Endothelial cell of umbilical vein (primary cell): Measurements from ENCODE around the gene ATP2A2. TPM values are rescaled to one million over a fixed set of nuclear protein-coding genes. Genes with fewer than 3 reads are reported as not detected.

Experiments
- BruUV-seq: library from RNA; stranded (reverse); fragments of 400-500 nt; replicated peaks from 2 replicates; lab custom pipeline; 2021; lab: Mats Ljungman, UMichigan
- CTCF ChIA-PET: fragments of 300-600, 350-600 bp; sonication (Branson Sonifier 250); formaldehyde crosslinking; loops from one replicate; lab custom pipeline; 2021; ENCODE audit warnings: antibody characterized with exemption, inconsistent platforms; lab: Charles Lee
- POLR2A ChIA-PET: fragments of 300-600, 350-600 bp; sonication (Branson Sonifier 250); formaldehyde crosslinking; loops from one replicate; lab custom pipeline; 2021; ENCODE audit warnings: antibody characterized with exemption, inconsistent platforms; lab: Charles Lee
- DNase-seq: peaks from one replicate; pipeline ENCODE4 v3.0.0-alpha.2; 2011; ENCODE audit warnings: low read depth, low spot score
- FAIRE-seq: peaks from 2 replicates; lab custom pipeline; 2011; peaks lifted over from hg19 to GRCh38; lab: Jason Lieb, UNC
- H2AFZ ChIP-seq: 2 replicates; pipeline ENCODE4 v1.6.0; 2012; ENCODE audit warnings: low read depth, low read length, control low read depth, inconsistent platforms
- H3K27ac ChIP-seq: 2 replicates; pipeline ENCODE4 v1.5.1; 2011; ENCODE audit warnings: low read depth, mild to moderate bottlenecking, control low read depth, low read length, moderate library complexity; ENCODE audit not compliant: insufficient read depth
- H3K27me3 ChIP-seq, 2 experiments: 2 replicates each; pipeline versions ENCODE4 v1.6.0 to v1.6.1; 2011; ENCODE audit warnings: low read length in 2 of 2, mixed read lengths in 1 of 2; ENCODE audit not compliant: control insufficient read depth in 2 of 2, insufficient read depth in 2 of 2
- H3K36me3 ChIP-seq, 2 experiments: 2 replicates in 1 of 2; 3 replicates in 1 of 2; pipeline ENCODE4 v1.5.1; 2011; ENCODE audit warnings: low read length in 2 of 2, mild to moderate bottlenecking in 1 of 2, moderate library complexity in 1 of 2; ENCODE audit not compliant: control insufficient read depth in 2 of 2, insufficient read depth in 2 of 2; ENCODE audit errors: extremely low read depth in 1 of 2
- H3K4me1 ChIP-seq: 3 replicates; pipeline ENCODE4 v1.5.1; 2011; ENCODE audit warnings: mild to moderate bottlenecking, low read length; ENCODE audit not compliant: control insufficient read depth, insufficient read depth; ENCODE audit errors: extremely low read depth
- H3K4me2 ChIP-seq: 2 replicates; pipeline ENCODE4 v1.6.1; 2011; ENCODE audit warnings: low read length, control low read depth, mixed read lengths; ENCODE audit not compliant: insufficient read depth
- H3K4me3 ChIP-seq, 3 experiments: fragments of 200-600 bp in 1 of 3; sonication (generic), shearing (Covaris generic) in 1 of 3; replicated peaks in 1 of 3; 2 replicates each; pipeline ENCODE4 v1.5.1; 2011 to 2016; ENCODE audit warnings: control low read depth in 3 of 3, low read length in 3 of 3, mild to moderate bottlenecking in 2 of 3, inconsistent platforms in 1 of 3, low read depth in 1 of 3, moderate library complexity in 1 of 3; ENCODE audit not compliant: insufficient read depth in 1 of 3
- H3K79me2 ChIP-seq: 2 replicates; pipeline ENCODE4 v1.6.0; 2012; ENCODE audit warnings: low read length, inconsistent platforms; ENCODE audit not compliant: control insufficient read depth, insufficient read depth
- H3K9ac ChIP-seq: replicated peaks from 2 replicates; pipeline ENCODE3; 2011; ENCODE audit warnings: low read length, control low read depth; ENCODE audit not compliant: insufficient read depth; ENCODE audit errors: extremely low read depth
- H3K9me1 ChIP-seq: replicated peaks from 3 replicates; pipeline ENCODE4 v1.6.0; 2011; ENCODE audit warnings: mild to moderate bottlenecking, low read length; ENCODE audit not compliant: control insufficient read depth, insufficient read depth; ENCODE audit errors: extremely low read depth
- H3K9me3 ChIP-seq: replicated peaks from 2 replicates; pipeline ENCODE4 v1.5.1; 2012; ENCODE audit warnings: low read length, inconsistent platforms; ENCODE audit not compliant: control insufficient read depth, insufficient read depth
- H4K20me1 ChIP-seq: replicated peaks from 2 replicates; pipeline ENCODE3; 2011; ENCODE audit warnings: mild to moderate bottlenecking, low read length; ENCODE audit not compliant: control insufficient read depth, insufficient read depth; ENCODE audit errors: extremely low read depth
- EZH2 ChIP-seq: IDR thresholded peaks from 2 replicates; pipeline ENCODE4 v1.6.1; 2012; ENCODE audit warnings: borderline replicate concordance, low read depth, mild to moderate bottlenecking, moderate library complexity, low read length, inconsistent platforms; ENCODE audit not compliant: severe bottlenecking
- FOS ChIP-seq: IDR thresholded peaks from 2 replicates; pipeline ENCODE4 v1.6.1; 2011; ENCODE audit warnings: mild to moderate bottlenecking, low read length, moderate library complexity, borderline replicate concordance; ENCODE audit not compliant: insufficient read depth
- GATA2 ChIP-seq: IDR thresholded peaks from 2 replicates; pipeline ENCODE4 v1.7.0; 2011; ENCODE audit warnings: low read depth, mild to moderate bottlenecking, moderate library complexity, mixed read lengths, low read length; ENCODE audit not compliant: insufficient read length, insufficient read depth
- JUN ChIP-seq: IDR thresholded peaks from 2 replicates; pipeline ENCODE4 v1.6.1; 2011; ENCODE audit warnings: borderline replicate concordance, low read depth; ENCODE audit not compliant: insufficient read length, insufficient read depth
- MAX ChIP-seq: IDR thresholded peaks from 2 replicates; pipeline ENCODE4 v1.6.1; 2011; ENCODE audit not compliant: insufficient read depth, insufficient read length
- MYC ChIP-seq: IDR thresholded peaks from one replicate; pipeline ENCODE4 v1.6.1; 2011; ENCODE audit warnings: mild to moderate bottlenecking, low read depth, low read length
- POLR2A ChIP-seq: IDR thresholded peaks from 2 replicates; pipeline ENCODE4 v1.6.1; 2012; ENCODE audit warnings: low read depth, mild to moderate bottlenecking, control low read depth, low read length
- POLR2AphosphoS5 ChIP-seq: IDR thresholded peaks from 2 replicates; pipeline ENCODE4 v1.6.1; 2012; ENCODE audit warnings: low read depth, mild to moderate bottlenecking, control low read depth, low read length, moderate library complexity; ENCODE audit not compliant: insufficient read depth
- dilution Hi-C: fragments of 300-500 bp; cut with MboI; formaldehyde crosslinking; loops from one replicate; pipeline ENCODE4 v1.15.0; 2019; ENCODE audit warnings: low sequenced_read_pairs; ENCODE audit not compliant: extremely low pct_ligation_motif_present
- intact Hi-C: fragments of 100-400 bp; cut with micrococcal nuclease; formaldehyde crosslinking; loops from one replicate; pipeline ENCODE4 v1.10.0; 2022
- polyA plus RNA-seq, 4 experiments: library from polyadenylated mRNA; depleted of rRNA in 3 of 4; stranded (reverse) in 3 of 4; unstranded in 1 of 4; fragments of >200 nt; gene quantifications; 2 replicates each; pipeline versions ENCODE4 v1.2.1 to v1.2.3, GENCODE V29; 2011 to 2012; ENCODE audit warnings: missing spikeins in 1 of 4
- total RNA-seq: library from RNA; stranded (reverse); gene quantifications from 2 replicates; pipeline ENCODE4 v1.2.3, GENCODE V29; 2021
- TF ChIP-seq, protein P1 (sequence below), 2 donors: IDR thresholded peaks; 1 replicate in 1 of 2; 2 replicates in 1 of 2; pipeline ENCODE4 v1.5.1; 2011; ENCODE audit warnings: low read length in 2 of 2, mild to moderate bottlenecking in 2 of 2, moderate library complexity in 2 of 2, control low read depth in 1 of 2, inconsistent platforms in 1 of 2, low read depth in 1 of 2; ENCODE audit not compliant: insufficient read depth in 1 of 2; ENCODE audit errors: extremely low read depth in 1 of 2

Gene ATP2A2
- total and polyA plus RNA-seq, 2 donors (not counting 3 experiments of a cell fraction or from before 2014, with no cell fraction given), result 102 to 239 TPM

- Histone ChIP-seq H3K27ac (no peak overlapping the region), H3K9me3 (no peaks in the 10 kb centered on the region), H3K4me1 (peaks cover 14% of the 10 kb centered on the region), H3K4me2 (no peak overlapping the region), H3K9me1 (no peaks in the 10 kb centered on the region), H3K4me3 (no peak overlapping the region), H3K9ac (no peak overlapping the region), H3K79me2 (peaks cover 17% of the 10 kb centered on the region), H3K36me3 (peaks cover 0 to under 1% of the 10 kb centered on the region in 2 experiments), H2AFZ (no peak overlapping the region), H3K27me3 (no peaks in the 10 kb centered on the region), H4K20me1 (peaks cover 4% of the 10 kb centered on the region)
- CTCF ChIA-PET, result interaction anchor here (1.1 to 1.2 kb wide), 3 partner anchors 10 to 177 kb away, joined by 3 to 4 read pairs (median 3); no protein-coding TSS in a partner anchor
- intact Hi-C loops, result no loop called here
- no TSS peak for BruUV-seq
- POLR2A ChIA-PET, result no interaction called here
- FAIRE-seq (no peak), DNase-seq (no peak)
- TF ChIP-seq MAX (no peak), MYC (no peak), POLR2A (no peak), JUN (no peak), FOS (no peak), EZH2 (no peak), GATA2 (no peak), POLR2AphosphoS5 (no peak)
- TF ChIP-seq, protein P1, sequence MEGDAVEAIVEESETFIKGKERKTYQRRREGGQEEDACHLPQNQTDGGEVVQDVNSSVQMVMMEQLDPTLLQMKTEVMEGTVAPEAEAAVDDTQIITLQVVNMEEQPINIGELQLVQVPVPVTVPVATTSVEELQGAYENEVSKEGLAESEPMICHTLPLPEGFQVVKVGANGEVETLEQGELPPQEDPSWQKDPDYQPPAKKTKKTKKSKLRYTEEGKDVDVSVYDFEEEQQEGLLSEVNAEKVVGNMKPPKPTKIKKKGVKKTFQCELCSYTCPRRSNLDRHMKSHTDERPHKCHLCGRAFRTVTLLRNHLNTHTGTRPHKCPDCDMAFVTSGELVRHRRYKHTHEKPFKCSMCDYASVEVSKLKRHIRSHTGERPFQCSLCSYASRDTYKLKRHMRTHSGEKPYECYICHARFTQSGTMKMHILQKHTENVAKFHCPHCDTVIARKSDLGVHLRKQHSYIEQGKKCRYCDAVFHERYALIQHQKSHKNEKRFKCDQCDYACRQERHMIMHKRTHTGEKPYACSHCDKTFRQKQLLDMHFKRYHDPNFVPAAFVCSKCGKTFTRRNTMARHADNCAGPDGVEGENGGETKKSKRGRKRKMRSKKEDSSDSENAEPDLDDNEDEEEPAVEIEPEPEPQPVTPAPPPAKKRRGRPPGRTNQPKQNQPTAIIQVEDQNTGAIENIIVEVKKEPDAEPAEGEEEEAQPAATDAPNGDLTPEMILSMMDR (IDR thresholded peaks at IDR 0.05; ENCODE audit: extremely low read depth in 1 of 2, insufficient read depth in 1 of 2, low read depth in 1 of 2, low read length in 2 of 2), result no peak
- dilution Hi-C loops, result no loop called here
These were observed 2.9 kb upstream of the ATP2A2 start for GRCh38 chr12:110278255-110278536.
